Measurements from ENCODE around the gene PIEZO2. TPM values are rescaled to one million over a fixed set of nuclear protein-coding genes. Genes with fewer than 3 reads are reported as not detected.

PIEZO2 gene
- total and polyA plus RNA-seq, 2 of the 8 experiments (the other 6 are each of a cell fraction or from before 2014, with no cell fraction given), result 4.7 to 16.5 TPM

DNA sequence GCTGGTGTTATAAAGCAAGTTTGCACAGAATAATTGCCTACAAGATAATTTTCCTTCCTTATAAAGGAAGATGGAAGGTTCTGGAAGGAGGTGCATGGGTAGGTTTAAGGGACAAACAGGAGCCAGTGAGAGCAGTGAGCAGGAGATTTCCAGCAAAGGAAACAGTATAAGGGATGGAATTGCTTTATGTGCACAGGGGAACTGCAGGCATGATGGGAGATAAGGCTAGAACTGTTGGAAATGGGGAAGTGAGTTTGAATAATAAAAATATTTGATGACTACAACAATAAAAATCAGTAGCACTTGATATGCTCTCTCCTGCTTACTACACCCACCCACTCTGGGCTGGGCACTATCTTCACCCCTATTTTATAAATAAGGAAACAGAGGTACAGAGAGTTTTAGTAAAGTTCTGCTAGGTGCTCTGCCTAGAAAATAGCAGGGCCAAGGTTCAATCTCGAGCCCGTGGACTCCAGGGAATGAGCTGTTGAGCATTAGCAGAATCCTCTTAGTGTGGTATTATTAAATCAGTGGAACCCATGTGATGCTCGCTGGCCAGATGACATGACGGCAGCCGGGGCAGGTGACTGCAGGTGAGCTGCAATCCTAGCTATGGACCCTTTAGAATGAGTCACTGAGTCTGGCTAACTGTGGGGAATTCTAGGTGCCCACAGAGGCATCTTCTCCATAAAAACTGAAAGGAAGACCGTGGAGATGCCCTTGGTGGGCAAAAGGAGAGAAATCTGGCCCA, 302.5 kb downstream of the PIEZO2 start:
- H2AK5ac ChIP-seq (ENCODE audit: low read depth, low read length), result no peak overlapping the region
- H4K91ac ChIP-seq (replicated peaks; ENCODE audit: insufficient read length, low read length), result no peak overlapping the region
- H3K9me3 ChIP-seq (ENCODE audit: insufficient read depth in 2 of 2, low read depth in 1 of 2, low read length in 1 of 2), result no peaks in the 10 kb centered on the region
- no peaks in the 10 kb centered on the region for H3K27me3 ChIP-seq (replicated peaks in 1 of 4; ENCODE audit: control insufficient read depth in 3 of 4, extremely low read depth in 1 of 4, insufficient read depth in 3 of 4, low read length in 3 of 4)
- H2AFZ ChIP-seq (ENCODE audit: low read length), result no peak overlapping the region
- H3K56ac ChIP-seq (replicated peaks; ENCODE audit: insufficient read length, low read depth, low read length), result no peak overlapping the region
- WGBS, 2 experiments (ENCODE audit: extremely low coverage in 1 of 2, insufficient coverage in 1 of 2, insufficient read length in 1 of 2, insufficient replicate concordance in 2 of 2, low coverage in 1 of 2, low lambda C conversion rate in 2 of 2, missing lambda C conversion rate in 1 of 2), result 95% methylated on average over 6 of the region's 6 CpGs; no CpG with 5 or more reads in 1 of the 2 experiments
- DNase-seq (ENCODE audit: low read depth in 1 of 2, low spot score in 2 of 2) (no peak), FAIRE-seq (no peak)
- H2BK5ac ChIP-seq (ENCODE audit: low read depth, low read length), result no peak overlapping the region
- no peak overlapping the region for H2BK120ac ChIP-seq (replicated peaks; ENCODE audit: low read depth, low read length)
- ChIA-PET CTCF (ENCODE audit: partially characterized antibody) (interaction anchor here (0.5 to 8.3 kb wide), 5 partner anchors 38 to 464 kb away, joined by 3 to 78 read pairs (median 3); no protein-coding TSS in a partner anchor), POLR2A (ENCODE audit: partially characterized antibody) (no interaction called here)
- H3K79me2 ChIP-seq (ENCODE audit: control insufficient read depth in 1 of 2, insufficient read depth in 2 of 2, low read length in 2 of 2), result no peaks in the 10 kb centered on the region
- H2BK12ac ChIP-seq (ENCODE audit: low read depth, low read length), result no peak overlapping the region
- H3K18ac ChIP-seq (ENCODE audit: extremely low read depth, low read length), result no peak overlapping the region
- H3K9ac ChIP-seq (replicated peaks in 1 of 4; ENCODE audit: extremely low read depth in 1 of 4, low read depth in 3 of 4, low read length in 3 of 4), result no peak overlapping the region
- H3K79me1 ChIP-seq (ENCODE audit: low read depth, low read length), result no peaks in the 10 kb centered on the region
- no peaks in the 10 kb centered on the region for H3K36me3 ChIP-seq (ENCODE audit: control insufficient read depth in 2 of 4, insufficient read depth in 4 of 4, low read length in 3 of 4)
- H4K8ac ChIP-seq (ENCODE audit: extremely low read depth, insufficient read depth, low read length), result no peak overlapping the region
- H3K23ac ChIP-seq (ENCODE audit: insufficient read length), result no peak overlapping the region
- no peaks in the 10 kb centered on the region for H3K23me2 ChIP-seq (ENCODE audit: low read depth, low read length)
- no peak overlapping the region for H2BK20ac ChIP-seq (ENCODE audit: low read length)
- H3K14ac ChIP-seq (ENCODE audit: insufficient read length), result no peak overlapping the region
- no peak overlapping the region for H3K4ac ChIP-seq (replicated peaks; ENCODE audit: insufficient read length, low read depth, low read length)
- H4K20me1 ChIP-seq (replicated peaks in 1 of 2; ENCODE audit: control insufficient read depth in 1 of 2, insufficient read depth in 2 of 2, low read length in 2 of 2), result no peaks in the 10 kb centered on the region
- no peak overlapping the region for H3K27ac ChIP-seq (ENCODE audit: low read depth, low read length)
- H3K4me2 ChIP-seq (ENCODE audit: insufficient read depth in 1 of 2, low read depth in 2 of 2, low read length in 2 of 2), result no peak overlapping the region
- no peak overlapping the region for H2BK15ac ChIP-seq (ENCODE audit: low read length)
- peaks cover 0 to 7% (median 3%) of the 10 kb centered on the region in 4 experiments; a peak in 4 of 7 replicates for H3K4me1 ChIP-seq (replicated peaks in 1 of 4; ENCODE audit: control insufficient read depth in 3 of 4, insufficient read depth in 4 of 4, low read length in 3 of 4)
- H4K5ac ChIP-seq (ENCODE audit: insufficient read length, low read depth, low read length), result no peak overlapping the region
- no peak overlapping the region for H3K4me3 ChIP-seq (ENCODE audit: extremely low read depth in 1 of 4, insufficient read depth in 2 of 4, low read depth in 3 of 4, low read length in 4 of 4)
- TF ChIP-seq BRCA1 (IDR thresholded peaks at IDR 0.05; ENCODE audit: low read depth, low read length) (no peak), BACH1 (IDR thresholded peaks at IDR 0.05; ENCODE audit: low read length) (no peak), CREB1 (IDR thresholded peaks at IDR 0.05) (no peak), EP300 (IDR thresholded peaks at IDR 0.05; ENCODE audit: borderline replicate concordance in 1 of 2, low read depth in 2 of 2, low read length in 2 of 2) (no peak), EZH2 (IDR thresholded peaks at IDR 0.05; ENCODE audit: low read depth, low read length, severe bottlenecking) (no peak), RNF2 (IDR thresholded peaks at IDR 0.05; ENCODE audit: borderline replicate concordance, low read depth, low read length, missing control alignments, poor library complexity, severe bottlenecking) (no peak), SUZ12 (IDR thresholded peaks at IDR 0.05; ENCODE audit: low read length) (no peak), JUN (IDR thresholded peaks at IDR 0.05; ENCODE audit: low read depth, low read length) (no peak), TAF1 (IDR thresholded peaks at IDR 0.05; ENCODE audit: low read depth, low read length) (no peak)
